GM19455 (cell line): ENCODE data around the gene EVC2.

ENCODE experiments used
- ATAC-seq: cut with Tn5 transposase; IDR thresholded peaks from one replicate; pipeline ENCODE4 v1.9.1; 2021; ENCODE audit not compliant: unreplicated experiment

The EVC2 gene

DNA sequence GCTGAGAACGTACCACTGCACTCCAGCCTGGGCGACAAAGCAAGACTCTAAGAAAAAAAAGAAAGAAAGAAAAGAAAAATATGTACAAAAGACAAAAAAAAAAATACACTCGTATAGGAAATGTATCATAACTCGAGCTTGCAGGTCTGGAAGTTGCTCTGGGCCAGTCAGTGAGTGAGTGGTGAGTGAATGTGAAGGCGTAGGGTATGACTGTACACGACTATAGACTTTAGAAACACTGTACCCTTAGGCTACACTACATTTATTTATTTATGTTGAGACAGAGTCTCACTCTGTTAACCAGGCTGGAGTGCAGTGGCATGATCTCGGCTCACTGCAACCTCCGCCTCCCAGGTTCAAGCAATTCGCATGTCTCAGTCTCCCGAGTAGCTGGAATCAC, 29.4 kb downstream of the EVC2 start:
- no peak for ATAC-seq

DNA sequence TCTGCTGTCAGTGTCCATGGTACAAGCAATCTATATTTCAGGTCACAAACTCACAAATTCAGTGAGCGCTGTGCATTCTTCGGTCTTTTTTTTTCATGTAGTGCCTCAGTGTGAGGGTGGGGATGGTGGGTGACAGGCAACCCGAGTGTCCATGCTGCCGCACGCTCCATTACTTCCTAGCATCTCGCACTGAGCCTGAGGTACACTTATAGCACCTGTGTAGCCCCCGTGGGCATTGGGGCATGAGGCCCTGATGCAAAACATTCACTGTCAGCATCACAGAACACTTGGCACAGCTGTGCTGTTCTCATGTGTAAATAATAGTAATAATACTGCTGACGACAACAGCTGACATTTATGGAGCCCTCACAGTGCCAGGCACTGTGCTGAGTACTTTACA, 31.6 kb downstream of the EVC2 start:
- ATAC-seq, result no peak

DNA sequence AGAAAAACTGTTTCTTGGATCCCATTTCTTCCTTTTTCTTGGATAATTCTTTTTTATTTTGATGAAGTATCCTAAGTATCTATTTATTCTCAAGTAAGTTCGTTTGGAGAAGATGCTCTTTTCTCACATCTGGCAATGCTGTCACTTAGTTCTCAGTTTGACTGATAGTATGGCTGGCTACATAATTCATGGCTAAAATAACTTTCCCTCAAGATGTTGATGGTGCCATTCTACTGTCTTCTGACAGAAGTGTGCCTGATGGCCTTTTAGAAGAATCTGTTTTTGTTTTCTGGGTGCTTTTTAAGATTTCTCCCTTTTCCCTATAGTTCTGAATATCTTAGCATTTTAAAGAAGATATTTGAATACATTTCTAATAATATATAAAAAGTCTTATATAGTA, 41.6 kb downstream of the EVC2 start:
- no peak for ATAC-seq

DNA sequence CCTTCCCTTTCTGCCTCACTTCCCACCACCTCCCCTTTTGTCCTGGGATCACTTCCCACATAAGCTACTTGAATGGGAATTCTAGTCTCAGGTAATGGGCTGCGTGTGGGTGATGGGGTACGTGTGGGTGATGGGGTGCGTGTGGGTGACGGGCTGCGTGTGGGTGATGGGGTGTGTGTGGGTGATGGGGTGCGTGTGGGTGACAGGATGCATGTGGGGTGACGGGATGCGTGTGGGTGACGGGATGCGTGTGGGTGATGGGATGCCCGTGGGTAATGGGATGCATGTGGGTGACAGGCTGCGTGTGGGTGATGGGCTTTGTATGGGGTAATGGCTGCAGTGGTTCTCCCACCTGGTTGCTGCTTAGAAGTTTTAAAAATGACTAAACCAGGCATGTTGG, 43.6 kb downstream of the EVC2 start:
- no peak for ATAC-seq

DNA sequence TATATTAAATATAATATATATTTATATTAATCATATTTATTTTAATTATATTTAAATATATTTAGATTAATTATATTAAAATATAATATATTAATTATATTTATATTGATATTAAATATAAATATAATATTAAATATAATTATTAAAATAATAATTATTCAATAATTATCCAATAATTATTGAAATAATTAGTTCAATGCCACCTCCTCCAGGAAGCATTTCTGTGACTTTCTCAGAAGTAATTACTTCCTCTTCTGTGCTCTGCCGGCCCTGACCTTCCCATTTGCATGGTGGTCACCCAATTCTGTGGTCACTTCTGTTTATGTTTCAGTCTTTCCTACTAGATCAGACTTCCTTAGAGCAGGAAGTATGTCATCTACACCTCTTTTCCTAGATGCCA, 45.8 kb downstream of the EVC2 start:
- ATAC-seq, result no peak

DNA sequence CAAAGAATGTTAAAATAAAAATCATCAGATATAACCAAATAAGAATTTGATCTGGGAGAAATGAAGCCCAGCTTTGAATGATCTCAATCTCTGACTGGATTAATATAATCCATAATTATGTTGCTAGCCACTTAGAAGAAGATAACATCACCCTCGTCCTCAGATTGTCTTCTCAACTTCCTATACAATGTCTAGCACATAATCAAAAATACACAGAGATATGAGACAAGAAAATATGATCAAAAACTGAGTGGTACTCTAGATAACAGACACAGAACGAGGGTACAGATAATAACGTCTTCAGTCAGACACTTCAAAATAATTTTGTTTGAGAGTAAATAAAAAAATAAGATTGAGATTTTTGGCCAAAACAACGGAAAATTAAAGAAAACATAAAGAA, 47.1 kb downstream of the EVC2 start:
- ATAC-seq, result no peak

DNA sequence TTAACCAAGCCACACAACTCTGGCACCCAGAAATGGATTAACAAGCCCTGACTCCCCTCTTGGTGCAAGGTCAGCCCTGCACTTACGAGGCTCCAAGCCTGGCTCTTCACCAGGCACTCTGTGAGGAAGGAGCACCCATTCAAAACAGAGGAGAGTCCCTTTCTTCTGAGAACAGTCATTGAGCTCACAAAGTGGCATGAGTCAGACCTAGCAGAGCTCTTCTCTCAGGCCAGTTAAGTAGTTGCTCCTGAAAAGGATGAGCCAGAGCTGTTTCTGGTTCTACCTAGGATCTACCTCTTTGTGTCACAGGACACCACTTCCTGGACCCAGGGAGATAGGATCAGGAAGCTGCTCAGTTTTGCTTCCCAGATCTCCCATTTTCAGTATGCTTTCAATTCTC, 48.2 kb downstream of the EVC2 start:
- ATAC-seq, result no peak

DNA sequence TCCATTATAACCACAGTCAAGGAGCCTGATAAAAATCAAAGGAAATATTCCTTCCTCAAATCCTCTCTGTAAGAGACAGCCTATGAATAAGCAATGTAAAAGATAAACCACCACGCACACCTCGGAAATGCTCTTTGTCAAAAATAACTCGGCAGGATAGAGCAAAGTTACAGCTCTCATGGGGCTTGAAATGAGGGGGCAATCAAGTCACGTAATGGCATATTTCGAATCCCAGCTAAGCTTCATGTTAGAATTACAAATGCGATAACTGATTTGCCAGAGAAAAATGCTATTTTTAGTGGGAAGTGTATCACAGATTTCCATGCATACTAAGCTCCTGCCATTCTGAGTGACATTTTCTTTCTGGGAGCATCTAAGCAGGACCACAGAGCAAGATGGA, 49.4 kb downstream of the EVC2 start:
- ATAC-seq, result no peak

DNA sequence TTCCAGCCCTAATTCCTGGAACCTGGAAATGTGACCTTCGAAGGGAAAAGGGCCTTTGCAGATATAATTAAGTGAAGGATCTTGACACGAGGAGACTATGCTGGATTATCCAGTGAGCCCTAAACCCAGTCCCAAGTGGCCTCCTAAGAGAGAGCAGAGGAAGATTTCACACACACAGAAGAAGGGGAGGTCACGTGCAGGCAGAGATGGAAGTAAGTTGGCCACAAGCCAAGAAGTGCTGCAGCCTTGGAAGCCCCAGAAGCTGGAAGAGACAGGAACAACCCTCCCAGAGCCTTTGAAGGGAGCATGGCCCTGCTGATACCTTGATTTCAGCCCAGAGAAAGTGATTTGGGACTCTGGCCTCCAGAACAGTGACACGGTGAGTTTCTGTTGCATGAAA, 51.9 kb downstream of the EVC2 start:
- ATAC-seq, result no peak

DNA sequence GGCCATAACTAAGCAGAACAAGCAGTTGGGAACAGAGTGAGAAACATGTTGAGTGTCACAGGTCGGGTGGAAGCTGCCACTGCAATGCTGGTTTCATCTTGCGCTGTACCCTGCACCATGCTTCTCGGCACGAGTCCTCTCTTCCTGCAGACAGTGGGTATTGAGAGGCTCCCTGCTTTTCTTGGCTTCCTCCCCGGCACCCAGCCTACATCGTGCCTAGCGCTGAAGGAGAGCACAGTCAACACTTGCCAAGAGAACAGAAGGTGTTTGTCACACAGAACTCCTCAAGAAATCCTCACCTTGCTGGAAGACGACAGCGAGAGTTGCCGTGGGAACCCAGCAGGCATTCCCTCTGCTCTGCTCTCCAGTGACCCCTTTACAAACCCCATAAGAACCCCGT, 53.6 kb downstream of the EVC2 start:
- ATAC-seq, result no peak

DNA sequence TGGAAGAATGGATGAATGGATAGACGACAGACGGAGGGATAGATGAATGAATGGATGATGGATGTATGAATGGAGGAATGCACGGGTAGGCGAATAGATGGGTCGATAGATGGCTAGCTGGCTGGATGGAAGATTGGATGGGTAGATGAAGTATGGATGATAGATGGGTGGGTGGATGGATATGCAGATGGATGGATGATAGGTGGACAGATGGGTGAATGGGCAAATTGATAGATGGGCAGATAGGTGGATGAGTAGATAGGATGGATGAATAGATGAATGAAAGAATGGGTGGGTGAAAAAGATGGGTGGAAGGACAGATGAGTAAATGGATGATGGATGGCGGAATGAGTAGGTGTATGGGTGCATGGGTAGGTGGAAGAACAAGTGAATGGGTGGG, 57.3 kb downstream of the EVC2 start:
- ATAC-seq, result no peak

DNA sequence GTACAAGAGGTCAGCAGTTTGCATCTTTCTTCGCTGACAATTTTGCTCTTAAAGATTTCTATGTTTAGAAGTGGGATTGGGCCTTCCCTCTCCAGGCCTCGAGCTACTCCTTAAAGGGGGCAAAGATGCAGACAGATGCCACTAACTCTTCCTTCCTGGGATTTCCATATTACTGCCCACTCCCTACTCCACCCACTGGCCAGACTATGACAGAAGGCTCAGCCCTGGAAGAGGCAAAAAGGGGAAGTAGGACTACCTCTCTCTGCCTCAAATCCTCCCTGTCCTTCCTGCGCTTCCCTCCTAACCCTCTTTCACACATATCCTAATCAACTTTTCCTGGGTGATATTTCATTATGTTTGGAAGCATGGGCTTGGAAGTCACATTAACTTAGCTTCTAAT, 58.3 kb downstream of the EVC2 start:
- ATAC-seq, result no peak

DNA sequence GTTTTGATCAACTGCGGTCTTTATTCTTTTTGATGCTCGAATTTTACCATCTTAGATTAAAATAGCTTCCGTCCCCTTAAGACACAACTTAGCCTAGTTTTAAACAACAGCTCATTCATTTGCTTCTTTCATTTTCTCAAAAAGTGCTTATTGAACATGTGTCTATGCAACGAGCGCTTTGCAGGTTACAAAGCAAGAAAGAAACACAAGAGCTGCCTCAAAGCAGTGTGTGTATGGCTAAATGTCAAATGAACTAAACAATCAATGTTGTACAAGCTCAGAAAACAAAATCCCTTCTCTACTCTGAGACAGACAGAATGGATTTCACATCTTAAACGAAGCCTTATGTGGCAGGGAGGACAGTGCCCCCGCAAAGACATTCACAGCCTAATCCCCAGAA, 61.0 kb downstream of the EVC2 start:
- ATAC-seq, result no peak

DNA sequence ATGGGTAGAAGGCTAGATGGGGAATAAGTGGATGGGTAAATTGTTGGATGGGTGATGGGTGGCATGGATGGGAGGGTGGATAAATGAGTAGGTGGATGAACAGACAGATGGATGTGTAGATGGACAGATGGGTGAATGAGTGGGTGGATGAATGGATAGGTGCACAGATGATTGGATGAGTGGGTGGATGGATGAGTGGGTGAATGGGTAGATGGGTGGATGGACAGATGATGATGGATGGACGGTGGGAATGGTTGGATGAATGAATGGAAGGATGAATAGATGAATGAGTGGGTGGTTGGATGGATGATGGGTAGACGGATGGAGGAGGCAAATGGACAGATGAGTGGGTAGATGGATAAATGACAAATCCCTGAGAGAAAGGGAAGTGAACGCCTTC, 68.3 kb downstream of the EVC2 start:
- no peak for ATAC-seq

DNA sequence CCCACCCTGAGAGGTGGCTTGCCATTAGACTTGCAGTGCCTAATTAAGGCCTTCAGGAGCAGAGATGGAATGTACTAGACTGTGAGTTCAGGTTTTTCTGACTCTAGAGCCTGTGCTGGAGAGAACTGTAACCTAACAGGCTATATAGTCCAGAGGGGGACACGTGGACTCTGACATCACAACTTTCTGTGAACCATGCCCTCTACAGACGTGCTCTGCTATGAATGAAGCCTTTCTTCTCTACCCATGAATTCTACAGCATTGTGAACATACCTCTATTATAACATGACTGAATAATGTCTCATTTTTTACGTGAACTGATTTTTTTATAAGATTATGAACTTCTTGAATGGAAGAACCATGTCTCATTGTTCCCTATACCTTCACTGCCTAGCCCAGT, 68.8 kb downstream of the EVC2 start:
- no peak for ATAC-seq

DNA sequence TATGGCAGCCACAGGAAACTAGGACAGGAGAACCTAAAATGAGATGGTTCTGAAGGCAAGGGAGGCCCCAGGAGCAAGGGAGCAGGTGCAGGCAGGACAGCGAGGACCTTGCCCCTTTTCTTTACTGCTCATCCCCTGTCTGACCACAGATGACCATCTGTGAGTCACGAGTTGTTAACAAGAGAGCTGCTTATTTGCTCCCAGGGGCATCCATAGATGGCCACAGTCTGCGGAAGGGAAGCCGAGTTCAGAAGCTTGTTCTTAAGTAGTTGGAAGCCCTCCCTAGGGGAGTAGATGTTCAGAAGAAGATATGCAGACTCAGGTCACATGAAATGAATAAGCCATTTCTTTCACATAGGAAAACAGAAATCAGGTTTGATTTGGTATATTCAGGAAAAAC, 69.4 kb downstream of the EVC2 start:
- ATAC-seq, result no peak

DNA sequence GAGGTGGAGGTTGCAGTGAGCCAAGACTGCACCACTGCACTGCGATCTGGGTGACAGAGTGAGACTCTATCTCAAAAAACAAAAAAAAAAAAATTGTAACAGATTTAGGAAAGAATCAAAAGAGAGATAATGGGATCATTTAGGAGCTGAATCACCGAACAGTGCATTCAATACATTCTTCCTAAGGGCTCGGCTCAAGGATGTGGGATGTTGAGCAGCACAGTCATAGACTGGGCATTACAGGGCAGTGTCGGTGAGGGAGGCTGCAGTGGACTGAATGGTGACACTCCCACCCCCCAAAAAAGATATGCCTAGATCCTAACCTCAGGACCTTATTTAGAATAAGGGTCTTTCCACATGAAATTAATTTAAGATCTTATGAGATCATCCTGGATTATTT, 70.0 kb downstream of the EVC2 start:
- ATAC-seq, result no peak

DNA sequence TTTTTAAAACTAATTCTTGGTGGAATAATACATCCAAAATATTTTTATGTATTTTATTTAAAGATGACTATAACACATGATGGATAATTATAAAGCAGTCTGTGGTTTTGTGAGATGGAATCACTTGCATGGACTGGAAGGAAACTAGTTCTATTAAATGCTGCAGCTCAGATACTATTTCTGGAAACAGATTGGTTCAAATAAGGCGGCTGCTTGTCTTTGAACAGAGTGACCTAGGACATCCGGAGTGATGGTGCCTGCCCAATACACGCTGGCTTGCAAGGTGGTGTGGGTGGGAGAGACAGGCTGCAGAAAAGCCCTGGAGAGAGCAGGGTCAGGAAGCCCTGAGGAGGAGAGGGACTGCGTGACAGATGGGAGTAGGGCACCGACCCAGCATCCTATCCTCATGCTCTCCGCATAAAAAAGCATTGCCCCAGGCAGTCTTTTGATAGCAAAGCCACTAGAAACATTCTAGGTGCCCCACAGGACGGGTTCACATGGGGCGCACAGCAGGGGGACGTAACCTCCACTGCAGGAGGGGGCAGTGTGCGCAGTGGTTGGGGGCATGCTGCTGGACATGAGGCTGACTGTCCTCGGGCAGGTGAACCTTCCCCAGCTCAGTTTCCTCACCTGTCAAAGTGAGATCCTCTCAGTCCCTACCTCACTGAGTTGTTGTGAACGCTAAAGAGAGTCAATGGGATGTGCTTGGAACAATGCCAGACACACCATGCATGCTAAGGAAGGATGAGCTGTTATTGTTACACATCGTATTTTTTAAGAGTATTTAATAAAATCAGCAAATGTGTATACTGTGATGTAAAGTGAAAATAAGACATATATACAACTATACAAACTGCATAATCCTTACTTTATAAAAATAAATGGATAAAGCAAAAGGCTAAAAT, 71.3 kb downstream of the EVC2 start:
- no peak for ATAC-seq

DNA sequence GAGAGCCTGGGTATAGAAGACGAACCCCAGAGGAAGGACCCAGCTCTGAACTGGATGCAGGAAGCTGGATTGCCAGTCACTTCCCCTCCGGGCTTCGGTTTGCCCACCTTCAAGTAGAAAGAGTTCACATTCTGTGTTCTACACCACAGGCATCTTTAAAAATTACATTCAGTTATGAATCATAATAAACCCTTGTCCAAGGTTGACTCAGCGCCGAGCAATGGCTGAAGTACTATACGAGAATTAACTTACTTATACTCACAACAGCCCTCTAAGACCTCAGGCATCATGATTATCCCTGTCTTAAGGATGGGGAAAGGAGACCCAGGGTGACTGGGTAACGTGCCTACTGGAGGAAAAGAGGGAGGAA, 72.5 kb downstream of the EVC2 start:
- no peak for ATAC-seq

DNA sequence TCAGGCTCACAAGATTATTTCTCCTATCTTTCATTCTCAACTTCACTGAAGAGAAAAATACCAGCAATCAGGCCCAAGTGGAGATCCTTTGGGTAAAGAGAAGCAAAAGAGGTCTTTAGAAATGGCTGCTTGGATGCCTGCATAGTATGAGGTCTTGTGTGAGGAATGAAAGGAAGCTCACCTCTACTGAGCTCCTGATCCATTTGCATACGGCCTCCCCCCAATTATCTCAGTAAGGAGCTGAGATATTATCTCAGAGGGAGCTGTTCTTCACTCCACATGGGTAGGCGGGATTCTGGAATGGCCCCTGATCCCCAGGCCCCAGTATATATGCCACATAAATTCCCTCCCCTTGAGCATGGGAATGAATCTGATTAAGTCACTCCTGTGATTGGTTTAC, 75.8 kb downstream of the EVC2 start:
- ATAC-seq, result no peak

DNA sequence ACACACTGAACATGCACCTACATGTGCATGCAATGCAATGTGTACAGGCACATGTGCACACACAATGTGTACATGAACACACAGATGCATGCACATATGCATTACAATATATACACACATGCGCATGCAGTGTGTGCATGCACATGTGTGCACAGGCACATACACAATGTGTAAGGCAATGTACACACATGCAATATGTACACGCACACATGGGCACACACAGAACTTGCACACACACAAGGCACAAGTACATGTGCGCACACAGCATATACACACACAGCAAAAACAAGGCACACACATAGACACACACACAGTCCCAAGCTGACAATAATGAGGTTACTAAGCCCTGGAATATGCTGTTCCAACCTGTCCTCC, 76.3 kb downstream of the EVC2 start:
- no peak for ATAC-seq

DNA sequence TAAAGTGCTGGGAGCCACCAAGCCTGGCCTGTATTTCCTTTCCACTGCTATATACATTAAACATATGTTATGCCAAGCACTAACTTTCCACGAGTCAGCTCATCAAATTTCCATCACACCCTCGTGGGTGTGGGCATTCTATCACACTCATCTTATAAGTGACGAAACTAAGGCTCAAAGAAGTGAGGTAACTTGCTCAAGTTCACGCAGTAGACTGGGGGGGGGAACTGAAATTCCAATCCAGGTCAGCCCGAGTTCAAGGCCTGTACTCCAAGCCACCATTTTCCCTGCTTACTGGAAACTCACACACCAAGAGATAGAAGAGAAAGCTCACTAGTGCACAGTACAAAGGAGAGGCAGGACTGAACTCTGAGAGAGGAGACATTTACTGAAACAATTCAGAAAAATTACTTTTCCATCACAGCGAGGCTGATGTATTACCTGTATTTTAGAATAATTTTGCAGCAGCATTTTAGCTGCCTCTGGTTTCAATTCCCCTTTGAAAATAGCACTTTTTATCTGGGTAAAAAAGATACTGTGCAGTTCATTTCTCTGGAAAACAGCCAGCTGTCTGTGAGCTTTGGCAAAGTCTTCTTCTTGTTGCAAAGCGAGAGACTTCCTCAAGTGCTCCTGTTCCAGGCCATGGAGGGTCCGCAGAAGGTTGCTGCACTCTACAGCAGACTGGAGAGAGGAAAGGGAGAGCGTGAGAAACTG, 76.8 kb downstream of the EVC2 start:
- ATAC-seq, result no peak

DNA sequence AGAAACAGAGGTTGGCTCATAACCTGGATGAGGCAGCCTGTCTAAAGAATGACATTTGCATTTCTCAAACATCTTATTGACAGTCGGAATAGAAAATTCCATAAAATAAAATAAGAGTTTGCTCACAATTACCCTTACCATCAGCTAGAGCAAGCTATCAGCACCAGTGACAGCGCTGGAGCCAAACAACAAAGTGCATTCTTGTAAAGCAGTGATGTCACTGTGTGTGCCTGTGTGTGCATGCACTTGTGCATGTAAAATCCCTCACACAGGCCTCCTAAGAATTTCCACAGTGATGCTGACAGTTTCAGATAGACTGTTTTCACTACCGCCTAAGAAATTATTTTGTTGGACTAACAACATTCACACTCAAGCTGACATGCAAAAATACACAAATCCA, 77.6 kb downstream of the EVC2 start:
- ATAC-seq, result no peak
